Measurements from ENCODE around the gene MSI2.

MSI2 gene

DNA sequence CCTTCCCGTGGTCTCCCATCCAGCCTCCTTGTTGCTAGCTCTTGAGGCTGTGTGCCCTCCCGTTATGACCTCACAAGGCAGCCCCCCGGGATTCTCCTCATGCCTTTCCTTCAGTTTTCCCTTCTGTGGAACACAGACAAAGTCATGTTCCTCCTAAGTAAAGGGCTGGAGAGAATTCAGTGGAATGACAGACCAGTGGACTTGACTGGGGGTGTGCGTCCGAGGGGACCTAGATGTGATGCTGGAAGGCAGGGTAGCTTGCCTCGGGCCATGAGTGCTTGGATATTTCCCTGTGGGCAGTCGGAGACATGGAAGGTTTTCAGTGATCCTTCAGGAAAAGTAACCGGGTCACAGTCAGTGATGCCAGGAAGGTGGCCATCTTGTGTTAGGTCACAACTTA is 247.9 kb downstream of the MSI2 start:
- Histone ChIP-seq H3K4me2 (ENCODE audit: low read depth, low read length, poor library complexity, severe bottlenecking) (no peak overlapping the region), H3K4me3 (ENCODE audit: insufficient read depth, low read length, poor library complexity, severe bottlenecking) (no peak overlapping the region), H3K9me3 (ENCODE audit: insufficient read depth, low read length) (no peaks in the 10 kb centered on the region), H3K9me2 (replicated peaks; ENCODE audit: insufficient read depth, low read length) (no peaks in the 10 kb centered on the region), H3K9ac (ENCODE audit: low read length) (no peak overlapping the region), H3K79me2 (ENCODE audit: insufficient read depth, low read length) (peaks cover 30% of the 10 kb centered on the region; the same call in 1 of the 2 replicates), H4K20me1 (ENCODE audit: low read depth, low read length) (no peaks in the 10 kb centered on the region), H3K27ac (ENCODE audit: low read depth, low read length) (no peak overlapping the region), H3K27me3 (ENCODE audit: low read length) (no peaks in the 10 kb centered on the region), H2AFZ (ENCODE audit: low read depth, low read length, severe bottlenecking) (no peak overlapping the region), H3F3A (ENCODE audit: insufficient read depth) (no peaks in the 10 kb centered on the region), H3K36me3 (ENCODE audit: low read length) (no peaks in the 10 kb centered on the region)
- no peak for TF ChIP-seq EZH2phosphoT487 (conservative IDR thresholded peaks at IDR 0.05; ENCODE audit: low read length)
- no peak for TF ChIP-seq CTCF (IDR thresholded peaks at IDR 0.05; ENCODE audit: insufficient read depth, low read length, poor library complexity, severe bottlenecking)

- H4K20me1 ChIP-seq (ENCODE audit: low read depth, low read length), result no peaks in the 10 kb centered on the region
These were observed 249.8 kb downstream of the MSI2 start for GRCh38 chr17:57505841-57506773.

DNA sequence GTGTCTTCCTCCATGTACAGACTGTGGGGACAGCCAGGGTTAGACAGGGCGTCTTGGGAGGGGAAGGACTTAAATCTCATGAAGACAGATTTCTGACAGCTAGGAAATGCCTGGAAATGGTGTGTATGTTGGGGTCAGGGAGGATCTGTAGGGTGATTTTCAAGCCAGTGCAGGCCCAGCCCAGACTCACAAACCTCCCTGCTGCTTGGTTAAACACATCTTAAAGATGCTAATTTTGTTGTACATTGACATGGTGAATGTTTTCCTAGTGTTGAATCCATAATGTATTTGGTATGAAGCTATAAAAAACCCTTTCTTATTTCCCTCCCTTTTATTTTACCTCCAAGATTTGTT is 250.4 kb downstream of the MSI2 start:
- H4K20me1 ChIP-seq (ENCODE audit: low read depth, low read length), result no peaks in the 10 kb centered on the region
- no peak overlapping the region for H3K4me3 ChIP-seq (ENCODE audit: insufficient read depth, low read length, poor library complexity, severe bottlenecking)

More at GRCh38 chr17:57505841-57506773, 249.8 kb downstream of the MSI2 start:
- TF ChIP-seq CTCF (IDR thresholded peaks at IDR 0.05; ENCODE audit: insufficient read depth, low read length, poor library complexity, severe bottlenecking) (no peak), EZH2phosphoT487 (conservative IDR thresholded peaks at IDR 0.05; ENCODE audit: low read length) (no peak)
- Histone ChIP-seq H3K36me3 (ENCODE audit: low read length) (no peaks in the 10 kb centered on the region), H3K9me2 (replicated peaks; ENCODE audit: insufficient read depth, low read length) (no peaks in the 10 kb centered on the region), H3K27me3 (ENCODE audit: low read length) (no peaks in the 10 kb centered on the region), H2AFZ (ENCODE audit: low read depth, low read length, severe bottlenecking) (no peak overlapping the region), H3K4me2 (ENCODE audit: low read depth, low read length, poor library complexity, severe bottlenecking) (no peak overlapping the region), H3K9me3 (ENCODE audit: insufficient read depth, low read length) (no peaks in the 10 kb centered on the region), H3K79me2 (ENCODE audit: insufficient read depth, low read length) (peaks cover 37% of the 10 kb centered on the region), H3K9ac (ENCODE audit: low read length) (no peak overlapping the region), H3K27ac (ENCODE audit: low read depth, low read length) (no peak overlapping the region), H3F3A (ENCODE audit: insufficient read depth) (no peaks in the 10 kb centered on the region), H3K4me3 (ENCODE audit: insufficient read depth, low read length, poor library complexity, severe bottlenecking) (no peak overlapping the region)

More for the DNA sequence above, 250.4 kb downstream of the MSI2 start:
- no peaks in the 10 kb centered on the region for H3K36me3 ChIP-seq (ENCODE audit: low read length)
- H2AFZ ChIP-seq (ENCODE audit: low read depth, low read length, severe bottlenecking), result no peak overlapping the region
- H3K27me3 ChIP-seq (ENCODE audit: low read length), result no peaks in the 10 kb centered on the region
- peaks cover 31% of the 10 kb centered on the region for H3K79me2 ChIP-seq (ENCODE audit: insufficient read depth, low read length)
- no peak overlapping the region for H3K9ac ChIP-seq (ENCODE audit: low read length)
- no peaks in the 10 kb centered on the region for H3F3A ChIP-seq (ENCODE audit: insufficient read depth)
- H3K4me2 ChIP-seq (ENCODE audit: low read depth, low read length, poor library complexity, severe bottlenecking), result no peak overlapping the region
- TF ChIP-seq CTCF (IDR thresholded peaks at IDR 0.05; ENCODE audit: insufficient read depth, low read length, poor library complexity, severe bottlenecking) (no peak), EZH2phosphoT487 (conservative IDR thresholded peaks at IDR 0.05; ENCODE audit: low read length) (no peak)
- no peaks in the 10 kb centered on the region for H3K9me3 ChIP-seq (ENCODE audit: insufficient read depth, low read length)
- no peak overlapping the region for H3K27ac ChIP-seq (ENCODE audit: low read depth, low read length)
- H3K9me2 ChIP-seq (replicated peaks; ENCODE audit: insufficient read depth, low read length), result no peaks in the 10 kb centered on the region

Data from SU-DHL-6 (cell line).